Inflammatory macrophage (primary cell): ENCODE results near the gene ENC1.

Experiments
- DNase-seq, 2 donors: peaks; one replicate each; pipeline ENCODE4 v3.0.0-alpha.2; 2020 to 2022

The ENC1 gene

GRCh38 chr5:74630453-74631066 is 10.0 kb downstream of the ENC1 start:
- DNase-seq, result no peak

DNA sequence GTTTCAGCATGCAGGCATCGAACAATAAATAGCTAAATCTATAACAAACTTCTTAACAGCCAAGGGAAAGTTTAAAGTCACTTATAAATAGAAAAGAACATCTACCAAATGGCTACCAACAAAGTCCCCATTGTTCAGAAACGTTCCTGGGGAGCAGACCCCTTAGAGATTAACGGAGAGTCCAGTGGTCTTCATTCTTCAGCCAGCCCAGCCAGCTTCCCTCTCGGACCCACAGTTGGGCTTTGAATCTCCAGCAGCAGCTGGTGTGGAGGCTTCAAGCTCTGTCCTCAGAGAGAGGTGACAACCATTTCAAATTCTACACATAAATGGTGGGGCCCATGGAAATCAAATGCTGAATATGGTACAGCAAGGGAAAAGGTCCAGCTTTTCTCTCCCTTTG is 11.2 kb downstream of the ENC1 start:
- DNase-seq, result no peak

GRCh38 chr5:74628359-74628758 is 12.2 kb downstream of the ENC1 start:
- no peak for DNase-seq

GRCh38 chr5:74627646-74628279 is 12.8 kb downstream of the ENC1 start:
- no peak for DNase-seq

DNA sequence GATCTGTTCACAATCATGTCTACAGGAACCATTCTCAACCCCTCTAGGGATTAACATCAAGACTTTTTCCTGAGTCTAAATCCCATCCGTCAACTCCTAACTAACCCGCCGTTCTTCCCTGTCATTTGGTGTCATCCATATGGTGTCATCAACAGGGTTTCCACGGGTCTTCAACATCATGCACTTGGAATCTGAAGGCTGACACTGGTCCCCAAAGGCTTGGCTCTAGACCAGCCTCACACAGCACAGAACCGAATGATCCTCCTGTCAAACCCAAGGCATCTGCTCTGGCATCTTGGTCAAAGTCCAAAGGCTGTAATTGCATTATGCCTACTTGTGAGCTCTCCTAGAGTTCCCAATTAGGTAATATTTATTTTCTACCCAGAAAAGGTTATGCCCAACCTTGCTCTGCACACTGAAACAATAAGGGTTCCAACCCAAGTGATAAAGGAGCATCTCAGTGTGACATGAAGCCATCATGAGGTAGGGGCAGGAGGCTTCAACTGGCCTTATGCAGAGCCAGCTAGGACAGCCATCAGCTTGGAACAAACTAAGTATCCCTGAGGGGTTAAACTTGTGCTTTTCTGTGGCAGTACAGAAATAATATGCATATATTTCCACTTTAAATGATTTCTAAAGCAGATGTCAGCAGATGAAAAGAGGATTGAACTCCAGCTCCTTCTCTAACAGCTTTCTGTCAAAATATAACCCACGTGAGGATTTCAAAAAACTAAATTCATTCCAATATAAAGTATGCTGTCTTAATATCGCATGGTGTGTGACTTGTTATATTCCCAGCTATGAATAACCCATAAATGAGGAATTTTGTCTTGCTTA is 13.9 kb downstream of the ENC1 start:
- no peak for DNase-seq

DNA sequence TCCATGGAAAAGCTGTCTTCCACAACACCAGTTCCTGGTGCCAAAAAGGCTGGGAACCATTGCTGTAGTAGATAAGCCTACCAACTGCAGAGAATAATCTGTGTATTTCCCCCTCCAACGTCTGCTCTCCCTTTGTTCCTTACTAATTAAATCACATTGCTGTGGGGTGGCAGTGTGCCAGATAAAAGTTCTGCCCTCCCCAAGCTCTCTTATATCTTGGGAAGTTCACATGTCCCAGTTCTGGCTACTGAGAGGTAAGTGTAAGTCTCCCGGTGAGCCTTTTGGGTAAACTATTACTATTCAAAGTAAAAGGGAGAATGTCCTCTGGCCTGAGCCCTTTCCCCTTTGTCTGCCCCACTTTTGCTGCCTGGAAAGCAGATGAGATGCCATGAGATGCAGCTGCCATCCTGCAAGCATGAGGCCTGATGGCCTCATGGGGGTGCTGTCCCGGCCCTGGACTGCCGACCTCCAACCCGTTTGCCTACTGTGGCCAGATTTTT is 14.7 kb downstream of the ENC1 start:
- no peak for DNase-seq

DNA sequence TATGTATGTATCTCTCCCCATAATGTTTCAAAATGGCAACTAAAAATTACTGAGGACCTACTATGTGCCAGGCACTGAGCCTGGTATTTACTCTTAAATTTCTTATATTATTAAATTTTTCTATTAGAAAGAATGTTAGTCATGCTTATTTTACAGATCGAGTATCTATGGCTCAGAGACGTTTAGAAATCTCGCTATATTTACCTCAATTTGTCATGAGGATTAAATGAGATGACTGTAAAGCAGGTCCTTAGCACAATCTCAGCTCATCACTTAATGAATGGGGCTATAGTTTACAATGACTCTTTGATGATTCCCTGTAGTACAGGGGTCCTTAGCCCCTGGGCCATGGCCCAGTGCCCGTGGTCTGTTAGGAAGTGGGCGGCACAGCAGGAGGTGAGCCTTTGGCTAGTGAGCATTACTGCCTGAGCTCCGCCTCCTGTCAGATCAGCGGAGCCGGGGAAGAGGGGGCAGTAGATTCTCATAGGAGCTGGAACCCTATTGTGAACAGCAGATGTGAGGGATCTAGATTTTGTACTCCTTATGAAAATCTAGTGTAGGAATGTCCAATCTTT is 15.5 kb downstream of the ENC1 start:
- DNase-seq, result no peak

GRCh38 chr5:74624501-74624900 is 16.0 kb downstream of the ENC1 start:
- DNase-seq, result no peak

GRCh38 chr5:74623748-74624408 is 16.6 kb downstream of the ENC1 start:
- DNase-seq, result no peak

DNA sequence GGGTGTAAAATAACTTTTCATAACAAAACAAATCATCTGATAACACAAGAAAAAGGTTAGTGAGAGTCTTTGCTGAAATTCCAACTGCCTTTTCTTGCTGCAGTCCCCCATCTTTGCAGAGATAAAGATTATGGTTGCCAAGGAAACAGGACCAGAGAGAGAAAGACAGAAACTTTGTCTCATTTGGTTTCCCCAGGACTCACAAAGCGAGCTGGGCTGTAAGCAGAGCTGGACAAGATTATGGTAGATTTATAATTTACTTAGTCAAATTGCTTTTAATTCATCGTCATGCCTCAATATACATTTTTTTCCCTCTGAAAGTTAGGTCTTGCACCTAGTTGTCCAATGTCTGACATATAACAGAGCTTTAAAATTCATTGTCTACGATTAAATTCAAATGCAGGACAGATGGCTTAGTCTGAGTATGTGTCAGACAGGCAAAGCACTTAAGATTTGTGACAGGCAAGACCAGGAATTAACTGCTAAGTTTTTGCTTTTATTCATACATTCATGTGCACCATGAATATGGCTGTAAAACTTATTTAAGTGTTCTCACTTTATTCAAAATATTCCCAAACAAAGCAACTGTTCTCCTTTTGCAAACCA is 17.4 kb downstream of the ENC1 start:
- no peak for DNase-seq

DNA sequence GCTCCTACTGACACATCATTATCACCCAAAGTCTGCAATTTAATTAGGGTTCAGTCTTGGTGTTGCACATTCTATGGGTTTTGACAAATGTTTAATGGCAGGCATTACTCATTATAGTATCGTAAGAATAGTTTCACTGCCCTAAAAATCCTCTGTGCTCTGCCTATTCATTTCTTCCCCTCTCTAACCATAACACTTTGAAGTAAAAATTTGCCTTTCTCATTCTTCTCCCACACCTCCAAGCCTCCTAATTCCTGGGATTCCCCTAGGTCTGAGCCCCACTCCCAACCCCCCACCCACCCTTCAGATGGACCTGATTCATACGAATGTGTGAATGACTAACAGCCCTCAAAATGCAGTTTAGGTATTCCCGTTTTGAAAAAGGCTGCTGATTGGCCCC is 18.4 kb downstream of the ENC1 start:
- DNase-seq, result no peak

GRCh38 chr5:74621492-74621891 is 19.0 kb downstream of the ENC1 start:
- DNase-seq, result no peak

DNA sequence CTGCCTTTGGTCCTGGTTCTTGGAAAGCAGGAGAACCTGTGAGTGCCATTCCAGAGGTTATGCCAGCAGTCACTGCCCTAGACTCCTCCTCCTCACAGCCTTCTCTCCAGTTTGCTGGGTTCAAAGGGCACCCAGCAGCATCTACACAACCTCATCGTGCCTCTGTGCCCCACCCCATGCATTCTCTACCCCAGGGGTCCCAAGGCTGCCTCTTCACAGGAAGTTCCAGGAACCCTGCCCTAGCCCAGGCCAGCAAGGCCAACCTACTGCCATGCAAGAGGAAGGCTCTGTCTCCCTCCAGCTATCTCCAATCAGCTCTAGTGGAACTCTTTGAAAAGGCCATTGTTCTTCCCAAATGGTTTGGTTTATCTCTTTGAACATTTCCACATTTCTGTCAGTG is 21.2 kb downstream of the ENC1 start:
- DNase-seq, result no peak

DNA sequence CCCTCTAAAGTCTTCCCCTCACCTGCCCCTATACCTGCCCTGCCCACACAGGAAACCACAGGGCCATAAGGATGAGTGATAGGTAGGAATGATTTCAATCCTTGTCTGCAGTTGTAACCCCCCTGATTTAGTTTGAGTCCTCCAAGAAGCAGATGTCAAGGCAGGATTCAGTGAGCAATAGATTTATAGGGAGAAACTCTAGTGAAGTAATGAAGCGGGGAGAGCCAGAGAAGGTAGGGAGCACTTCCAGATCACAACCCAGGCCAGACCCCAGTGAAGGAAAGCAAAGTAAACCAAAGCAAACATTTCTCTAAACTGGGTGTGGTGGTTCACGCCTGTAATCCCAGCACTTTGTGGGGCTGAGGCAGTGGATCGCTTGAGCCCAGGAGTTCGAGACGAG is 22.4 kb downstream of the ENC1 start:
- DNase-seq, result no peak

DNA sequence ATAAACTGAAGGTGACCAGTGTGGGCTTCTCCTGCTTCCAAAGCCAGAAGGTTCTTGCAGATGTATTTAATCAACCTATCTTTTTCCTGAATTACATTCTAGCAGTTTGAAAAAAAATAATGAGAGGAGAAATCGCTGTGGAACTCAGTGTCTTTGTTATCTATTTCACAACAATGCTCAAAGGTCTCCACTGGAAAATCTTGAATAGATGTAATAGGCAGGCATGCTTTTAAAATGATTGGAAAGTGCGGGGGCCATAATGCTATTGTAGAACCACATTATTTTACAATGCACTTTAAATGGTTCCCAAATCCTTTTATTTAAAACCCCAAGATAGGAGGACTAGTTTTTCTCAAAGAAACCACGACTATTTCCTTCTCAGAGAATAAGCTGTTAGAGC is 23.3 kb downstream of the ENC1 start:
- no peak for DNase-seq

DNA sequence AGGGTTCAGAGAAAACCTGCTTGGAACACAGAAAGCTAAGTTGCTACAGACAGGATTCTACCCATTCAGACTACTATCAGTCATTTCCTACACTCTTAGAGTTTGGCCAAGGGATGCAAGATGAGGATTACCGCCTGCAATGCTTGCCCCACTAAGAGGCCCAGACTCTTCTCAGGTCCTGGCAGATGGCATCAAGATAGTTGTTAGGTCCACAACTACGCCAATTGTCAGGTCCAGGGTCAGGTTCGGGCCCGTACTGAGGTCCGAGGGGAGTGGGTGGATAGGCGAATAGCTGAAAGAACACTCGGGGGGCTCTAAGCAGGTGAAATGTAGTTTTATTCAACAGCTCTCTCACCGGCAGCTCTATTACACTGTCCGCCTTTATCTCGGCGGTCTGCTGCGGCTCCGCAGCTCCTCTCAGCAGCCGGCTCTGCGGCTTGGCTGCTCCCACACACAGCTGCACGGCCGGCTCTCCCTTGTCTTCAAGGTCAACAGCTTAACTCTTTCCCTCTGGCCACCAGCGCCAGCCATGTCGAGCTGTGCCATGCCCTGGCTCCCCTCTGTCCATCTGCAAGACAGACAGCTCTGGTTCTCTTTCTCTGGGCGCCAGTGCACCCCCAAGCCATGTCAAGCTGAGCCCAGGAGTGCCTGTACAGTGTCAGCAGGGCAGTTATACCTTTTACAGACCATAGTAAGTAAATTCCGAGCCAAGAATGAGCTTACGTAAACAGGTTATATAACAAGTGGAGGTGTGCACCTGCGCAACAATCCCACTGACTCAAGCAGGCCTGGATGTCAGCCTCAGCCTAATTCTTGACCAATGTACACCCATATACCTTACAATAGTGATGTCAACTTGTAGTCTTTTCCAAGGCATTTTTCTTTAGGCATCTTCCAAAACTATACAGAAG is 24.0 kb downstream of the ENC1 start:
- DNase-seq, result no peak

- peak; percentile 80 to 92 for DNase-seq
These were observed 27.2 kb downstream of the ENC1 start for GRCh38 chr5:74613283-74613682.

- no peak for DNase-seq
These were observed 28.5 kb downstream of the ENC1 start for GRCh38 chr5:74612045-74612444.

DNA sequence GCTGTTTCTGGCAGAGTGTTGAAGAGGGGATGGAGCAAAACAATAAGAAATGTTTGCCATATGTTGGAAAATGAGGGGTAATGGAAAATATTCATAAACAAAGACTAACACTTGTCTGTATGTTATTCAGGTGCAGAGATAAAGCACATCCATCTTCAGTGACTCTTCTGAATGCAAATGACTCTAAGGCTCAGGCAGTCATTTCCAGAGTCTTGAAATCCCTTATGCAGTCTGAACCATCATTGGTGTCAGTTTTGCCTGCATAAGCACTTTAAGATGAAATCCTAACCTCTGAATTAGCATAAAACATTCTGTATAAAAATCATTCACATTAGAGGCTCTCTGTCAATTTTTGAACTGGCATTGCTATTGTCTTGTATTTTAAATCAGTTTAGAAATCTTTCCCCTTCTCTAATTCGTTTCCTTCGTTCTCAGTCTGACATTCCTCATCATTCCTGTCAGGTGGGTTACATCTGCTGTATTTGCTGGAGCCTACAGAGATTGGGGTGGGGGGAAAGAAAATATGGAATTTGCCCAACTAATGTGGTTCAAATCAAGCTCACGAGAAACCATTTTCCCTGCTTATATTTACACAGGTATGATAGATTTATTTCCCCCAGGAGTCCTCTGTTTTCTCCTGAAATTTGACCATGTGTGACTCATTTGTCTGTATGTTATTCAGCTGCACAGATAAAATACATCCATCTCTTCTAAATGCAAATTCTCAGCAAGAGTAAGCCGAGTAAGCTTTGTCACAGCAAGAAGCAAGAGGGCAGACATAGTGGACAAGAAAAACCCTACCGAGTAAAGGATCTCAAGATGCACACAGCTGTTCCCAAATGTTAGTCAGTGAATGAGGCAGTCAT is 31.6 kb downstream of the ENC1 start:
- no peak for DNase-seq

GRCh38 chr5:74605759-74606158 is 34.8 kb downstream of the ENC1 start:
- no peak for DNase-seq
